T-helper 2 cell (primary cell): ENCODE results near the gene LMNA.
"Not testable (repeated sequence)": the region's sequence is repeated elsewhere in the genome, so short reads cannot be mapped to it uniquely, and the experiment has no call there.

Source experiments
- DNase-seq, 5 experiments: peaks; one replicate each; pipeline versions ENCODE4 v3.0.0 to v3.0.0-alpha.2; 2012 to 2022

LMNA gene

GRCh38 chr1:156104861-156105832 is 9.4 kb upstream of the LMNA start:
- no peak for DNase-seq

DNA sequence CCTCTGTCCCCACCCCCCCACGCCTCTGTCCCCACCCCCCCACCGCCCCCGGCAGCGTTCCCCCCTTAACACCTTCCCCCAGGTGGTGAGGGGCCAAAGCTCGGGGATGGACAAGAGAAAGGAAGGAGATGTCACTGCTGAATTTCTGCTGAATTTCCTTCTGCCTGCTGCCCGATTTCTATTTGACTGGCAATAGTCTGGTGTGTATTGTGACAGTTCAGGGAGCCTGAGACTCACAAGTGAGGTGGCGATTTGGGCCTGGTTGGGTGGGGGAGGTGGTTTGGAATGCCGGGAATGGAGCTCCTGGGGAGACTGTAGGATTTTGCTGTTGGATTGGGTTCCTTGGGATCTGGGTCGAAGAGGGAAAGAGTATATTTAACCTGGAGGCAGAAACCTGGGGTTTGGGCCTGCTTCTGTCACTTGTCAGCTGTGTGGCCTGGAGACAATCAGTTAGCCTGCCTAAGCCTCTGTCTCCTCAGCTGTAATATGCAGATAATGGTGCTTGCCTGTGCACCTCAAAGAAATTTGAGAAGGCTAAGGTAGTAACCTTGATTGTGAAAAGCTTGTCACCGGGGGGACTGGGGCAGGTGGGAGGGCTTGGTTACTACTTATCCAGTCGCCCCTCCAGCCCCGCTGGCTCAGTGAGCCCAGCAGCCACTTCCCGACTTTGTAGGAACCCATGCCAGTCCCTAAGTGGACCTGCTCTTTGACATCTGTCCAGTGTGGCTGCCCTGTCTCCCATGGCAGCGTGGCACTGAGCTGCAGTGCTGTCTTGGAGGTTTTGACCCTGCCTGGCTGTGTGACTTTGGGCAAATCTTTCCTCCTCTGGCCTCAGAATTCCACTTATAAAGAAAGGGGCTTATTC is 7.7 kb upstream of the LMNA start:
- DNase-seq: peak in 1 of 5 experiments; percentile 39

DNA sequence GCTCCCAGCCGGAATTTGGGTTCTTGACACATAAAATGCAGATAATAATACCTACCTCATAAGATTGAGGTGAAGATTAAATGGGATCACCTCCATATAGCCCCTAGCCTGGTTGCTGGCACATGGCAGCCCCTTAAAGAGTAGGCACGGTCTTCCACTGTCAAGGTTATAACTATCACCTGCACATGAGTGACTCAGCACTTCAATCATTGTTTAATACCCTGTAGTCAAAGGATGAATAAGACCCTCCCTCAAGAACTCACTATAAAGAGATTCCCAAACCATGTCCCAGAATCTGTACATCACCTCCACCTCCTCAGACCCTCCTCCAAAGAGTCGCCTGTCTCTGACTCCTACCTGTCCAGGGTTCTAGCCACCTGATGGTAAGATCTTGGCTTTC is 6.5 kb upstream of the LMNA start:
- no peak for DNase-seq

DNA sequence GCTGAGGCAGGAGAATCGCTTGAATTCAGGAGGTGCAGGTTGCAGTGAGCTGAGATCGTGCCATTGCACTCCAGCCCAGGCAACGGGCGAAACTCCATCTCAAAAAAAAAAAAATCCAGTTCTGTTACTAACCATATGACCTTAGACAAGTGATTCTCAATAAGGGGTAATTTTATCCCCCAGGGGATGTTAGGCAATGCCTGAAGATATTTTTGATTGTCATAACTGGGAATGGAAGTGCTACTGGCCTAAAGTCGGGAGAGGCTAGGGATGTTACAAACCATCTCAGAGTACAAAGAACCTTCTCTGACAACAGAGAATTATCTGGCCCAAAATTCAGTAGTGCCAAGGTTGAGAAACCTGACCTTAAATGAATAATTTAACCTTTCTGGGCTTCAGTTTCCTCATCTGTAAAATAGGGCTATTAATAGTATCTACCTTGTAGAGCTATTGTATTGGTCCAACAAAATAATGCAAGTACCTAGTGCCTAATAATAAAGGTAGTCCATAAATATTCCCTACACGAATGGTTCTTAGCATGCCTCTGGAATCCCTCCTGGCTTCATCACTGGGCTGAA is 5.8 kb upstream of the LMNA start:
- no peak for DNase-seq

DNA sequence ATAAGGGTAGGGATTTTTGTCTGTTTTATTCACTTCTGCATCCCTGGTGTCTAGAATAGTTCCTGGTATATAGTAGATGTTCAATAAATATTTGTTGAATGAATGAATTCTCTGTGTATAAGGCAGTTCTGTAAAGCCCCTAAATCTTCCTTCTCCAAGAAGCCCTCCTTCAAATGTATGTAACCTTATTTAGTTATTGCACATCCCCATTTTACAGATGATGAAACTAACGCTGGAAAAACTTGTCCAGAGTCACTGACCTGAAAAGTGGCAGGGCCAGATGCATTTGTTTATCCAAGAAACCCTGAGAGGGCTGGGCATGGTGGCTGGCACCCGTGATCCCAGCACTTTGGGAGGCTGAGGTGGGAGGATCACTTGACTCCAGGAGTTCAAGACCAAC is 4.3 kb upstream of the LMNA start:
- DNase-seq: no peak

GRCh38 chr1:156111355-156111962 is 3.1 kb upstream of the LMNA start:
- DNase-seq: no peak

DNA sequence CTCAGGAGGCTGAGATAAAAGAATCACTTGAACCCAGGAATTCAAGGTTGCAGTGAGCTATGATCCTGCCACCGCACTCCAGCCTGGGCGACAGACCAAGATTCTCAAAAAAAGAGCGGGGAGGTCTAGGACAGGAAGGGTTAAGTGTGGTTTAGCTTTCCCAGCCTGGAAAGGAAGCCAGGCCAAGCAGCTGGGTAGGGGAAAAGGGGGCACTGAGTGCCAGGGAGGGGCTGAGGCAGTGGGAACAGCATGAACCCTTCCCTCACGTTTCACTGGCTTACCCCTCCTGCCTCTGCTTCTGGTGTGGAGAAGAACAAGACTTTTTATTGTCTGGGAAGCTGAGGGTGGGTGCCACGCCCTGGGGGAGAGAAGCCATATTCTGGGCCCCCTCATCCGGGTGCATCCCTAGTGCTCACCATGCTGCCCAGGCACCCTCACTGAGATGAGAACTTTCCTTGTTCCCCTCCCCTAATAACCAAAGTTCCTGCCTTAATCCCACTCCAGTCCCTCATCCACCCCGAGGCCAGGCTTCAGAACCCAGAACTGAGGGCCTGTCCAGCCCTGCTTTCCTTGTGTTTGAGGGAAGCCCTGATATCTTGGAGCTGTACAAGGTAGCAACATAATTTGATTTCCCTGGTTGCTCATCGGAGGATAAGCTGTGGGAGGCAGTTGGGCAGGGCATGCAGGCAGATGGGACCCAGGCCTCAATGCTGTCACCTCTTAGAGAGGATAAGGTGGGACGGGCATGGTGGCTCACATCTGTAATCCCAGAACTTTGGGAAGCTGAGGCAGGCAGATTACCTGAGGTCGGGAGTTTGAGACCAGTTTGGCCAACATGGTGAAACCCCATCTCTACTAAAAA is 2.0 kb upstream of the LMNA start:
- no peak for DNase-seq

DNA sequence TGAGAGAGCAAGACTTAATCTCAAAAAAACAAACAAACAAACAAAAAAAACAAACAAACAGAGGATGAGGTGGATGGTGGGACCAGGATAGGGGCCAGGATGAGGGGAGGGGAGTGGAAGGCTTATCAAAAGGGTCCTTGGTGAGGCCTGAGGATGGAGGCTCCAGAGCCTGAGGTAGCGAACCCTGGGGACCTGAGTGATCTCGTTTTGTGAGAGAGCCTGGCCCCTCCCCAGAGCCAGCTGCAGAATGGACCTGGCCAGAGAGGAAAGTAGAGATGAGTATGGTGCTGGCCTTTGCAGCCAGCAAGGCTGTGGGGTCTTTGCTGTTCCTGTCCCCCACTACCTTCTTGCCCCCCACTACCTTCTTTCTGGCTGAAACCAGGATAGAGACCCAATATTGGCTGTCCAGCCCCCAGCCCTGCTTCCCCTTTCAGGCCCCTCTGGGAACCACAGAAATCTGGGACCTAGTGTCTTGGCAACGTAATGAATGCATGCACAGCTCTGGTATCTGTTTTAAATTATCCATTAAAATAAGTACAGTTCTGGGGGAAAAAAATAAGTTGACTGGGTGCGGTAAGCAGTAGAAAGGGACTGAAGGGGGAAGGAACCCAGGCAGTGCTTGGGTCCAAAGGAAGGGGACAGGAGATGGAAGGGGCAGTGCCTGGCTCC is 1.1 kb upstream of the LMNA start:
- DNase-seq: no peak

DNA sequence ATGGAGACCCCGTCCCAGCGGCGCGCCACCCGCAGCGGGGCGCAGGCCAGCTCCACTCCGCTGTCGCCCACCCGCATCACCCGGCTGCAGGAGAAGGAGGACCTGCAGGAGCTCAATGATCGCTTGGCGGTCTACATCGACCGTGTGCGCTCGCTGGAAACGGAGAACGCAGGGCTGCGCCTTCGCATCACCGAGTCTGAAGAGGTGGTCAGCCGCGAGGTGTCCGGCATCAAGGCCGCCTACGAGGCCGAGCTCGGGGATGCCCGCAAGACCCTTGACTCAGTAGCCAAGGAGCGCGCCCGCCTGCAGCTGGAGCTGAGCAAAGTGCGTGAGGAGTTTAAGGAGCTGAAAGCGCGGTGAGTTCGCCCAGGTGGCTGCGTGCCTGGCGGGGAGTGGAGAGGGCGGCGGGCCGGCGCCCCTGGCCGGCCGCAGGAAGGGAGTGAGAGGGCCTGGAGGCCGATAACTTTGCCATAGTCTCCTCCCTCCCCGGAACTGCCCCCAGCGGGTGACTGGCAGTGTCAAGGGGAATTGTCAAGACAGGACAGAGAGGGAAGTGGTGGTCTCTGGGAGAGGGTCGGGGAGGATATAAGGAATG is 505 bp downstream of the LMNA start:
- peak in 1 of 5 experiments; percentile 37 for DNase-seq

- no peak for DNase-seq
Measured at GRCh38 chr1:156115514-156116374, 1.2 kb downstream of the LMNA start.

DNA sequence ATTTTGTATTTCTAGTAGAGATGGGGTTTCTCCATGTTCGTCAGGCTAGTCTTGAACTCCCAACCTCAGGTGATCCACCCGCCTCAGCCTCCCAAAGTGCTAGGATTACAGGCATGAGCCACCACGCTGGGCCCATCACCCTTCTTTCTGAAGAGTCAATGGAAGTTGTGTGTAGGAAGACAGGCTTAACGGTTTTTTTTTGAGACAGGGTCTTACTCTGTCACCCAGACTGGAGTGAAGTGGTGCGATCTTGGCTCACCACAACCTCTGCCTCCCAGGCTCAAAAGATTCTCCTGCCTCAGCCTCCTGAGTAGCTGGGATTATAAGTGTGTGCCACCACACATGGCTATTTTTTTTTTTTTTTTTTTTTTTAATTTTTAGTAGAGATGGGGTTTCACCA is 2.2 kb downstream of the LMNA start:
- DNase-seq: not testable (repeated sequence)

- no peak for DNase-seq
Measured at GRCh38 chr1:156117414-156118176, 3.1 kb downstream of the LMNA start.

DNA sequence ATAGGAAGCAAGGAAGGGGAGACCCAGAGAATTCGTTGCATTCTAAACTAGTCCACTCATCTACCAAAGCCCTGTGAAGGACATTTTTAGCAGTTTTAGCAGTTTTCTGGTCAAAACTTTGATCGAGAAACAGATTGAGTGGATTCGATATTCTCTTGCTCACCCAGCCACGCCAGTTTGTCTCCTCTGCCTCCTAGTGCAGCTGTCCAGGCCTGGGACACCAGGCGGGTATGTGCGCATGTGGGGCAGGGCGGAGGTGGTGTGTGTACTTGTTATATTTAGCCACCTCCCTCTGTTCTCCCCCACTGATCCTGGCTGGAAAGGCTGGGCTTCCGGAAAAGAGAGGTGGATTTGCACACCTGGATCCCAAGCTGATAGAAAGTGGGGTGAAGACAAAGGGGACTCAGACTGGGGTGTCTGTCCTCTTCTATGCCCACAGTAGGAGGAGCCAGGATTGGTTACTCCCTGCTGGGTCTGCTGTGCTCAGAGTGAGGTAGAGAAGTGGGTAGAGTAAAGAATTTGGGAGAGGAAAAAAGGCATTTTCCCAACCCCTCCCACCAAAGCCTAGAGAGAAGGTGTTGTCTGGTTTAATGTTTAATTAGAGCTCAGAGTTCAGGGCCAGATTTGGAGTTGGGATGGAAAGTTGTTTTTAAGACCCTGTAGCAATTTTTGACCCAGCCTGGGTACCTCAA is 3.8 kb downstream of the LMNA start:
- DNase-seq: no peak

DNA sequence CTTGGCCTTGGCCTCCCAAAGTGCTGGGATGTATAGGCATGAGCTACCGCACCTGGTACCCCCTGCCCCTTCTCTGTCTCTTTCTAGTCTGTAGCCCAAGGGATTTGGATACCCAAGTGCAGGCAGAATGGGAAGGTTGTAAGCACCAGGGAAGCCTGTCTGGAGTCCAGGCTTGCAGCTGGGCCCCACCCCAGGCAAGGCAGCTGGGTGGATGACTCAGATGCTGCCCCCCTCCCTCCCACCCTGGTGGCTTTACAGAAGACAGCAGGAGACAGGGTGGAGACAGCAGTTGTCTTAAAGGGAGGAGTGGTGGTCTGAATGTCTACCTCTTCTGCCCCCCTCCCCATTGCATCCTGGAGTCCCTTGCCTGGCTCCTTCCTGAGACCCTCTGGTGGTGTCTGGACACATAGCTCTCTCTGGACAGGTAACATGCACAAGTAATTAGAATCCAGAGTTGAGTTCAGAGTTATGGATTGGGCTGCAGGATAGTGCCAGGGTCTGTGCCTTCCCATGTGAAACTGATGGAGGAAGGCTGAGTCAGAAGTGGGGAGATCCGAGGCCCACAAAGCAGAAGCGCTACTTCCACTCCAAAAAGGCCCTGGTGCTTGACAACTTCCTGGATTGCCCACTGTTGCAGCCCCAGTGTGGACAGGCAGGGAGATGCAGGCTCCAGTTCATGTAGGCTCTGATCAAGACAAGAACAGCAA is 5.1 kb downstream of the LMNA start:
- DNase-seq: peak in 1 of 5 experiments; percentile 39

GRCh38 chr1:156120318-156120717 is 5.8 kb downstream of the LMNA start:
- no peak for DNase-seq

- DNase-seq: not testable (repeated sequence)
Measured at GRCh38 chr1:156121005-156121404, 6.5 kb downstream of the LMNA start.

- DNase-seq: no peak
Measured at GRCh38 chr1:156121457-156121856, 6.9 kb downstream of the LMNA start.

DNA sequence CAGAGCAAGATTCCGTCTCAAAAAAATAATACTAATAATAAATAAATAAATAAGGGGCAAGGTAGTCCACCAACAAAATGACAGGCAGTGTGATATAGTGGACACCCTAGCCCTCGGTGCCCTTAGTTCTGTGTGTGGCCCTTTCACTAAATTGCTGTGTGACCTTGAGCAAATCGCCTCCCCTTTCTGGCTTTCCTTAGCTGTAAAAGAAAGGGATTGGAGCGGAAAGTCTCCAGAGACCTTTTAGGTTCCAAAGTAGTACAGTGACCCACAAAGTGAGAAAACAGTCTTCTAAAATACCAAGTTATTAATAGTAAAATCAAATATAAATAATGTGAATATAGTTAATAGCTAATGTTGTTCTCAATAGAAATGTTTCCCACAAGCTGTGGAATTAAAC is 7.6 kb downstream of the LMNA start:
- DNase-seq: no peak
